Inflammatory macrophage treated with lipopolysaccharide for 1 hour (primary cell): ENCODE measurements around the gene UNC13D.

ENCODE experiments used
- DNase-seq, 2 donors: peaks; one replicate each; pipeline ENCODE4 v3.0.0-alpha.2; 2020 to 2022

The UNC13D gene

DNA sequence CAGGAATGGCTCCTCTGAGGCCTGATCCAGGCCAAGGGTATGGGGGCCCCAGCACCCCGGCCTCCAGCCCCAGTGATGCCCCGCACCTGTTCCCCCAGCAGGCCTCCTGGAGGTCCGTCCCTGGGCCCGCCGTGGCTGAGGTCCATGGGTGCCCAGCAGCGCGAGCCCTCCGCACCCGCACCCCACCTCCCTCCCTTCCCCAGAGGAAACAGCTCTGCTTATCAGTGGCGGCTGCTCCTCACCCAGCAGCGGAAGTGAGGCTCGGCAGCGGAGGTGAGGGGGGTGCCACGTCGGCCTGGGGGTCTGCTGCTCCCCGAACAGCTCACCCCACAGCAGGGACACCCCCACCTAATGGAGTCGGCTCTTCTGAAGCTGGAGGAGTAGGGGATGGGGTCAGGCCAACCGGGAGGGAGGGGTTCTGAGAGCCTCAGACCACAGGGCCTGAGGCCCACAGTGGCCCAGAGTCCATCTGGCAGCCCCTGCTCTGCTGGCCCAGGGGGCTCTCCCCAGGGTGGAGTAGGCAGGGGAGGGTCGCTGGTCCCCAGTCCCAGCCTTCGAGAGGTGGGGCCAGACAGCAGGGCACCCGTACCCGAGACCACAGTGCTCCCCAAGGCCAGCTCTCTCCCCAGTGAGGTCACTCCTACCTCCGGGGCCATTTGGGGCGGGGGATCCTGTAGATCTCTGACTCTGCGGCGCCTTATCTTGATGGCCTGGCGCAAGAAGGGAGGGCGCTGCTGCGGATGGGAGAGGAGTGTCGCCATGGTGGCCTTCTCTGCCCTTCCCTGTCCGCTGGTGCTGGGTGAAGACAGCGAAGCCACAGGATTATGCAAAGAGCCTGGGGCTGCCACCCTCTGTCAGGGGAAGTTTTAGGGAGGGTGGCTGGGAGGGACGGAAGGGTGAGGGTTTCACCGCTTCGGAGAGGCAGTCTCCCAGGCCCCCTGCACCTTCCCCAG lies at the start of gene UNC13D:
Gene UNC13D, minus strand, starts transcription at position 828 of the 953 bp plus-strand sequence. Its CDS starts 67 bp downstream, at position 761.
- peak; percentile 78 to 80 for DNase-seq

DNA sequence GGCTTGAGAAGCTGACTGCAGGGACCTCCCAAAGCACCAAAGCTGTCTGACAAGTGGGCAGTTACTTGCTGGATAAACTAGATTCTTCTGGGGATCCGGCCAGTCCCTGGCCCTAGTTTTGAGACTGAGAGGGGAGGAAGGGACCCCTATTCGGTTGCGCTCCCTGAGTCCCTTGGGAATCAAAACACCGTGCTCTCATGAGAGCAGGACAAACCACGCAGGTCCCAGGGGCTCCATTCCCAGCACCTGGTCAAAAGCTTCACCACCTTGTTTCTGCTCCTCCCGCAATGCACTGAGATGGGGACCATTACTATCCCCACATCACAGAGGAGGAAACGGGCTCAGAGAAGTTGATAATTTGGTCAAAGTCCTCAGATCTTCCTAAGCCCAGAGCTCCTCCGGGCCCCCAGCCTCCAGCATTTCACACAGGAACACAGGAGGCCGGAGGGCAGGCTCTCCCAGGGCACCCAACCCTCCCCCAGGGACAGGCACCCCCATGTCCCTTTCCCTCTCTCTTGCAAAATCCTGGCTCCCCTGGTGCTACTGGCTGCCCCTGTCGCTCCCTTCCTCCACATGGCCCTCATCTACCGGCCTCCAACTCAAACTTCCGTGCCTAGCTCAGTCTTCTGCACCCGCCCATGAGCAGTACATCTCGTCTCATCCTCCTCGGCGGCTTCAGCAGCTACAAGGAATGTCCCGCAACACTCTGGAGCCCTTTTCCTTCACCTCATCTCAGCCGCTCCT lies 49.3 kb upstream of the UNC13D start:
- DNase-seq = no peak

DNA sequence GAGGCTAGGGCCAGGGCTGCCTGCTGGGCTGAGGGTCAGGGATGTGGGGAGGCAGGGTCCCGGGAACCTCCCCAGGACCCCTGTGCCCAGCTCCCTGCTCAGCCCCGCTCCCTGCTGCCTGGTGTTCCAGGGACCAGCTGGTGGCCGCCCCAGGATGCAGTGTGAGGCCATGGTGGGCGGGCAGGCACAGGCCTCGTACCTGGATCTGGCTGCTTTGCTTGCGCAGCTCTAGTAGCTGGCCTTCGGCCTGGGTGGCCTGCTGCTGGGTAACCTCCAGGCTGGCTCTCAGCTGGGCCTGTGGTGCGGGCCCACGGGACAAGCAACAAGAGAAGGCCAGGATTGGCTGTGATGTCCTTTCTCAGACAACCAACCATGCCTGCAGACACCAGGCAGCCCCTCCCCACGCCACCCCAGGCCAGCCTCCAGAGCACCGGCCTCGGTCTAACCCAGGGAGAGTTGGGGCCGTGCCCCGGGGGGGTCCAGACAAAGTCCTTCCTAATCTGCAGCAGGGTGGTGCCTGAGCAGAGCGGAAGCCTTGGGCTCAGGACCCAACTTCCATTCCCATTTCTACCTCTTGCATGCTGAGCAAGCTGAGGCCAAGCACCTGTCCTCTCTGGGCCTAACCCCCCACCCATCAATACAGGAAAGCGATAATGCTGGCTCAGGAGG lies 48.5 kb upstream of the UNC13D start:
- DNase-seq = no peak

DNA sequence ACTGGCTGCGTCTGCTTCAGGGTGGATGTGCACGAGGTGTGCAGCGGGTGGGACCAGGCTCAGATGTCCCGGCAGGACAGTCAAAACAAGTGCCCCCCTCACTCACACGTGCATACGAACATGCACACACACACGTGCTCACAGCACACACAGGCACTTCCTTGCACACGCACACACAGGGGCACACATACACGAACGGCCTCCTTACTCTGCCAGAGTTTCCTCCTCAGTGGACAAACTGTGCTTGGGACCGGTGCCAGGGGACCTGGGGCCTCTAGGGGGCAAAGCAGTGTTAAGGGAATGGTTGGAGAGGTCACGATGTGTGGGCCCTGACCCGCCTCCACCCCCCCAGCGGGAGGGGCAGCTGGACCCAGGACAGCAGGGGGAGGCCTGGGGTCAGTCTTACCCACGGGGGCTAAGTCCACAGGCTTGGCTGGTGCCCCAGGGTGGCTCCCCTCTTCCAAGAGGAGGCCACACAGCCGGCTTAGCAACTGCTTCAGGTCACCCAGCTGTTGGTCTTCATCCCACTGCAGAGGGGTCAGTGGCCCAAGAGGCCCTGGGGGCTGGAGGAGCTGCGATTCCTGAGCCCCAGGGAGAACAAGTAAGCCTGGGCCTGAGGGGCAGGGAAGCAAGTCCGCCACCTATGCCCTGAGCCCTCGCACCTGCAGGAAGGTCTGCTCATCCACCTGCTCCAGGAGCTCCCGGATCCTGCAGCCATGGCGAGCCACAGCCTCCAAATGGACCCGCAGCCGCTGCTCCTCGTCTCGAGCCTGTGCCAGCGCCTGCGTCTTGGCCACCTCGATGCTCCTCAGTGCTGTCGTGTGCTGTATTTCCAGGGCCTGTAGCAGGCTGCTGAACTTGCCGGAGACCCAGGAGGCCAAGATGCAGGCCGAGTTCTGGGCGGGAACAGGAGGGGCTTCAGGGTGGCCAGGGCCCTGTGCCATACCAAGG lies 47.7 kb upstream of the UNC13D start:
- no peak for DNase-seq

DNA sequence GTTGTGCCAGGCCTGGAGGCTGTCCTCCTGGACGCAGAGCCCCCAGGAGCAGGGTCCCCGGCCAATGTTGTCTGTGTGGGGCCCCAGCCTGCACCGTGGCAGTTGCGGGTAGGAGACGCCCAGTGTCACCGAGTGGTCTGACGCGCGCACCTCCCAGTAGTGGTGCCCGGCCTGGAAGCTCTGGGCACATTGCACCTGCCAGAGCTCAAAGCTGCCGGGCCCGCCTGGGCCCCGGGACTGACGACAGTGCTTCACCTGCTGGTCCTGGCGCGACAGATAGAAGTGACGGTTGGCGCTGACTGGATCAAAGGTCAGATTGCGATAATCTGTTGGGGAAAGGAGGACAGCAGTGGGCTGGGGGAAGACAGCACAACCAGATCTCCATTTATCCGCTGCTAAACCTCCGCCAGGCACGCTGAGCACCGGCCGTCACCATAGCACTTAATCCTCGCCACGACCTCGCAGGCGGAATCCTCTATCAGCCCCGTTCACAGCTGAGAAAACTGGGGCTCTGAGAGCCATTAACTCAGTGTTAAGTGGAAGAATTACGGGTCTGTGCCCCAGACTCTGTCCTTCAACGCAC lies 46.9 kb upstream of the UNC13D start:
- DNase-seq = no peak

DNA sequence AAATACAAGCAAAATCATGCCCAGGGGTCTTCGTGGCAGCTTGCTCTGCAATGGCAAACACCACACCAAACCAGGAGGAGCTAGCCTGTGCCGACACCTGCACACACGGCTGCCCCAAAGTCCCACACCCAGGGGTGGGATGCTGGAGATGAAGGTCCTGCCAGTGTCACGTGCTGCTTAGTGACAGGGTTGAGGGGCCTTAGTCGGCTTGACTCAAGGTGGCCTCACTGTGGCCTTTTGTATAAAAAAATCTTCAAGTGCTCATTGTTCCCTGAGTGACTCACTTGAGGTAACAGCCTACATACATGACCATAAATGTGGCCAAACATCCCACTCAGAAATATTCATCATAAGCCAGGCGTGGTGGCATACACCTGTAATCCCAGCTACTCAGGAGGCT lies 45.2 kb upstream of the UNC13D start:
- no peak for DNase-seq

DNA sequence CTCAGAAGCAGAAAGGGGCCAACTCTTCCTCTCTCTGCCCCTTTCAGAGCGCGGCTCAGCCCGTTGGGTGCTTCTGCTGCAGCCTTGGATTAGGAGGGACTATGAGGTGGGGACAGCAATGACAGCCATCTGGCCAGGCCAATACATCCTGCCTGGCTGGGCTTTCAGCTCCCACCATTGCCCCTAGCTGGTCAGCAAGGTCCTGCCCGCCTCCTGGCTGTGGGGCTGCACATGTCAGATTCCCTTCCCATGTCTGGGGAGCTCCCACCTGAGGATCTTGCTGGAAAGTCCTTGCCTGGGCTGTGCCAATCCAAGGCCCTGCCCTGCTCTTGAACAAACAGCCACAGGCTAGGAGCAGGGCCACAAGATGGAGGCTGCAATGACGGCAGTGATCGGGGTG lies 44.3 kb upstream of the UNC13D start:
- DNase-seq = no peak

DNA sequence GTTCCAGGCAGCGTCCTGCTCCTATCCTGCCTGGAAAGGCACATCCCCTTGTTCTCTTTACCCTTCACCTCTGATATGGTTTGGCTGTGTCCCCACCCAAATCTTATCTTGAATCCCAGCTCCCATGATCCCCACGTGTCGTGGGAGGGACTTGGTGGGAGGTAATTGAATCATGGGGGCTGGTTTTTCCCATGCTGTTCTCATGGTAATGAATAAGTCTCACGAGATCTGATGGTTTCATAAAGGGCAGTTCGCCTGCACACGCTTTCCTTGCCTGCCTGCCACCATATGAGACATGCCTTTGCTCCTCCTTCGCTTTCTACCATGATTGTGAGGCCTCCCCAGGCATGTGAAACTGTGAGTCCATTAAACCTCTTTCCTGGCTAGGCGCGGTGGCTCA lies 41.7 kb upstream of the UNC13D start:
- peak in 1 of 2 donors; percentile 29 for DNase-seq

DNA sequence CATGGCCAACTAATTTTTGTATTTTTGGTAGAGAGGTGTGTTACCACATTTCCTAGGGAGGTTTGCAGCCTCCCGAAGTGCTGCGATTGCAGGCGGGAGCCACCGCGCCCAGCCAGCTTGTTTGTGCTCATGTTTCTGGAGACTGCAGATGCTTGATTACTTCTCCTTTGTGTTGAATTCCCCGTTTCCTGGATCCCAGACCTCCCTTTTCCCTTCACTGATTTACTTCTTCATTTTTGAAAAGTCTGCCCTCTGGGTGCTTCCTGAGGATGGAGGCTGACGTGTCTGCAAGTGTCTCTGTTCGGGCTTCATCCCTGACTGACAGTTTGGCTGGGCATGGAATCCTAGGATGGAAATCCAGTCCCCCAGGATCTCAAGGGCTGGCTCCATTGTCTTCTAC lies 41.2 kb upstream of the UNC13D start:
- DNase-seq = peak in 1 of 2 donors; percentile 33

DNA sequence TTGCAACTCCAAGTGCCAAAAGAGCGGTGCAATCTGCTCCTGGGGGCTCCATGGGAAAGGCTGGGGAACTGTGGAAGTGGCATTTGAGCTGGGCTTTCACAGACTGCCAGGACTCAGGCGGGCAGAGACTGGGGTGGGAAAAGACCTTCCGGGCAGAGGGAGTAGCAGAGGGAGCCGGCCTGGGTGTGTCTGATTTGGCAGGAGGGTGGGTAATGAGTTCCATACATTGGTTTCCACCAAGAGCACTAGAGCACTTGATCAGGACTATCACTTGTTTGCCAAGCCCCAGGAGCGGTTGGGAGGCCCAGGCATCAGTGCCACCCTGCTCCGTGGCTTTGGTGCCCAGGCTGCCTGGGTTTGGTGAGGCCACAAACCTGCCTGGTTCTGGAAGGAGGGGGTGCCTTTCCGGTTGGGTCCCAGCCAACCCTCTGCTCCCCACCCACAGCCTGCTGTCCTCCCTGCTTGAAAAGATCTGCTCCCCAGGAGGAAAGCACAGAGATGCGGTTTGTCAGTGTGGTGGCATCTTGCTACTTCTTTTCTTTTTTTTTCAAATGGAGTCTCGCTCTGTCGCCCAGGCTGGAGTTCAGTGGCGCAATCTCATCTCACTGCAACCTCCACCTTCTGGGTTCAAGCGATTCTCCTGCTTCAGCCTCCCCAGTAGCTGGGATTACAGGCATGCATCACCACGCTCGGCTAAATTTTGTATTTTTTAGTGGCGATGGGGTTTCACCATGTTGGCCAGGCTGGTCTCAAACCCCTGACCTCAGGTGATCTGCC lies 37.7 kb upstream of the UNC13D start:
- no peak for DNase-seq

DNA sequence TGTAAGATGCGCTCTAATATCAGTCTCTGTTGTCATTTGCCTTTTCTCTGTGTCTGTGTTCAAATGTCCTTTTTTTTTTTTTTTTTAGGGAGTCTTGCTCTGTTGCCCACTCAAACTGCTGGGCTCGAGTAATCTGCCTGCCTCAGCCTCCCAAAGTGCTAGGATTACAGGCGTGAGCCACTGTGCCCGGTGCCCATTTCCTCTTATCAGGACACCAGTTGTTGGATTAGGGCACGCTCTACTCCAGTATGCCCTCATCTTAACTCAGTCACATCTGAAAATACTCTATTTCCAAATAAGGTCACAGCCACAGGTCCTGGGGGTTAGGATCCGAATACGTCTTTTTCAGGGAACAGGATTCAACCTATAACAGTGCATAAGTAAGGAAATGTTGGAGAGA lies 36.1 kb upstream of the UNC13D start:
- DNase-seq = no peak

DNA sequence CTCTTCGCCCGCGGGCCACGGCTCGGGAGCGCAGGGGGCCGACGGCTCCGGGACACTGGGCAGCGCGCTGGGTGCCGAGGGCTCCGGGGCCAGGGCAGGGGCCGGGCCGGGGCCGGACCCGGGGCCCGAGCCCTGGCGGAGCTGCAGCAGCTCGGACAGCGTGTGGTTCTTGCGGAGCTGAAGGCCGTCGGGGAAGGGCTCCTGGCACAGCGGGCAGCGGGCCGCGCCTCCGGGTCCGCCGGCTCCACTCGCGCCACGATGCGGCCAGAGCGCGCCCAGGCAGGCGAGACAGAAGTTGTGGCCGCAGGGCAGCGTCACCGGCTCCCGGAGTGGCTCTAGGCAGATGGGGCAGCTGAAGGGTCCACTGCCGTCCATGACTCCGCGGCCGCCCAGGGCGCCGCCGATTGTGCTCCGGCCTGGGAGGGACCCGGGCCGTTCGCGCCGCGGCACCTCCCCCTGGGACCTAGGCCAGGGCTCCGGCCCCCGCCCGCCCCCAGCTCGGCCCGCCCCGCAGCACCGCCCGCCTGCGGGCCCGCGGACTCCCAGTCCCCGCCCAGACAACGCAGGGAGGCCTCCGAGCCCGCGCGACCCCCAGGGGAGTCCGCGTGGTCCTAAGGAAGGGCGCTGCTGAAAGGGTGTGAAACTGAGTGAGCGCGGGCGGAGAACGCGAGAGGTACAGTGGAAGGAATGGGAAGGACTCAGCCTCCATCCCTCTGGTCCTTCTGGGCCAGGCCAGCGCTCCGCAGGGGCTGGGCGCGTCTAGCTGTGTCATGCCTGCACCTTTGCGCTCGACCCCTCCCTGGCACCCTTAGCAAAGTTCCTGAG lies 34.2 kb upstream of the UNC13D start, which contains the start of gene TRIM47:
Gene TRIM47, minus strand, starts transcription at position 408 of the 825 bp plus-strand sequence. Its CDS starts 33 bp downstream, at position 375.
- peak; percentile 32 to 51 for DNase-seq

DNA sequence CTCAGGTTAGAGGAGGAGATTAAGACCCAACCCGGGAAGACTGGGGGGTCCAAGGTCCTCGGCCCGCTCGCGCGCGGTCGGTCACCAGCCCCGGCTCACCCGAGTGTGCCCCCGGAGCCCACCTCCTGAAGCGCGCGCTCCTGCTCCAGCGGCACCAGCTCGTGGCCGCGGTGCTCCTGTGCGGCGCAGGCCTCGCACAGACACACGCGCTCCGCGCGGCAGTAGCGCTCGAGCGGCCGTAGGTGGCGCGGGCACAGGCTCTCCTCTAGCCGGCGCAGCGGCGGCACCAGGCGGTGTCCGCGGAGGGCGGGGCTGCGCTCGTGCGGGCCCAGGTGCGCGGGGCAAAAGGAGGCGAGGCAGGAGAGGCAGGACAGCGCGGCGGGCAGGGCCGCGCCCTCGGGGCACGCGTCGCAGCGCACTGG lies 33.6 kb upstream of the UNC13D start:
- peak; percentile 39 to 59 for DNase-seq

DNA sequence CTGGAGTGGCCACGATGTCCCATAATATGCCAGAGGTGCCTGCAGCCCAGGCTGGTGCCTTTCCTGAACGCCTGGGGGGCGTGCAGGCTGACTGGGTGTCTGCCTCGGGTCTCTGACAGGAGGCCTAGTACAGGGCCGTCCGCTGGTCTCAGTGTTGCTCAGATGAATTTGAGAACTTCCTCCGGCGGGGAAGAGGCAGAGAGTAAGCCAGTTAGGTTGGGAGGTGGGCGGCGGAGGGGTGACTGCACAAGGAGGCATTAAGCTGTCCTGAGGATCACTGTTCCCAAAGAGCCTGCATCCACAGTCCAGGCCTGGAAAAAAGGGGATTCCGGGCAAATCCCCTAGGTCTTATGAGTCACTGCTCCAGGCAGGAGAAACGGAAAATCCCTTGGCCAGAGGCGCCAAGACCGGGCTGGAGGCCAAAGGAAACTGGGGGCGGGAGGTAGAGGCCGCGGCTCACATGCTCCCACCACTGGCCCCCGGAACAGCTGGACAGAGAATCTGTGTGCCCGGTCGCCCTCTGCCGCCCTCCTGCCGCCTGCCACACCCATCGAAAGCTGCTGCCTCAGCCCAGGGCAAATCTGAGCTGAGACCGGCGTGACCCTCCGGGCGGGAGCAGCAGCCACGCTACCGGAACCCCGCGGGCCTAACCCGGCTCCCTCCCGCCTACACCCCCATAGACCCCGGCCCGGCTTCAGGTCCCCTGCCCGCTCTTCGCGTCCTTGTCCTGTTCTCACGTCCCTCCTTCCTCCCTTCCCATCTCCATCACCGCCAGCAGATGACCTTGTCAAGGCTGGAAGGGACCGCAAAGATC lies 32.9 kb upstream of the UNC13D start:
- DNase-seq = peak; percentile 77 to 91

DNA sequence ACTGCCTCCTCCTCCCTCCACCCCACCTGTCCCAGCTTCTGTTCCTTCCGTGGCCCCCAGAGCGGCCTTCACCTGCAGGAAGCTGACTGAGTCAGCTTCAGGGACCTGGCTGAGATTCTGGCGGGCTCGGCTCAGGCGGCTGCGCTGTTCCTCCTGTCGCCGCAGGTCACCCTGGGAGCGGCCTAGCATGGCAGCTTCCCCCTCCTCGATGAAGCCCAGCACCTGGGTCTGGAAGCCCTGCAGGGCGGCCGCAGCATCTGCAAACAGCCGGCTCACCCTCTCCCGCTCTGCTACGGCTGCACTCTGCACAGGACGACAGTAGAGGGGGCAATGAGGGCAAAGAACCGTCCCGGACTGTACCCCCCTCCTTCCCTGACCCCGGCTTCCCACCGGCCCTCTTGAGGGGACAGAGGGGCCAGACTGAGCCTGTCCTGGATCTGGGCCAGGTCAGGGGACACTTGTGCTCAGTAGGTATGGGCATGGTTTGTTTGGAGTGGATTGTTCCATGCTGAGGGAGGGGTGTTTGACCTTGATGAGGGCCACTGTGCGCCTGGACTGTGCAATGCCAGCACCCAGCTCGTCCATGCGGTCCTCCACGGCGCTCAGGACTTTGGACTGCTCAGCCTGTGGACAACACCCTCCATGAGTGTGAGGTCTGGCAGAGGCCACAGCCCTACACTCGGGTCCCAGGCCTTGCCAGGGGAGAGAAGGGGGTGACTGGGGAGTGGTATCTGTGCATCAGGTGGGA lies 32.2 kb upstream of the UNC13D start:
- no peak for DNase-seq

DNA sequence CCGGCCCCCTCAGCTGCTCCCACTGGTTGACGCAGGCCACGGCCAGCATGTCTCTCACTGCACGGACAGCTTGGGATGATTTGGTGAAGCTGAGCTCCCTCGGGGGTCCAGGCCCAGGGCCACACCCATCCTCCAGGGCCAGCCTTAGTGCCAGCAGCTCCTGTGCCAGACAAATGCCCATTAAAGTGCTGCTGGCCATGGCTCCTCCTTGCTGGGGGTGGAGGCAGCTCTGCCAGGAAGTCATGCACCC lies 31.7 kb upstream of the UNC13D start:
- no peak for DNase-seq

DNA sequence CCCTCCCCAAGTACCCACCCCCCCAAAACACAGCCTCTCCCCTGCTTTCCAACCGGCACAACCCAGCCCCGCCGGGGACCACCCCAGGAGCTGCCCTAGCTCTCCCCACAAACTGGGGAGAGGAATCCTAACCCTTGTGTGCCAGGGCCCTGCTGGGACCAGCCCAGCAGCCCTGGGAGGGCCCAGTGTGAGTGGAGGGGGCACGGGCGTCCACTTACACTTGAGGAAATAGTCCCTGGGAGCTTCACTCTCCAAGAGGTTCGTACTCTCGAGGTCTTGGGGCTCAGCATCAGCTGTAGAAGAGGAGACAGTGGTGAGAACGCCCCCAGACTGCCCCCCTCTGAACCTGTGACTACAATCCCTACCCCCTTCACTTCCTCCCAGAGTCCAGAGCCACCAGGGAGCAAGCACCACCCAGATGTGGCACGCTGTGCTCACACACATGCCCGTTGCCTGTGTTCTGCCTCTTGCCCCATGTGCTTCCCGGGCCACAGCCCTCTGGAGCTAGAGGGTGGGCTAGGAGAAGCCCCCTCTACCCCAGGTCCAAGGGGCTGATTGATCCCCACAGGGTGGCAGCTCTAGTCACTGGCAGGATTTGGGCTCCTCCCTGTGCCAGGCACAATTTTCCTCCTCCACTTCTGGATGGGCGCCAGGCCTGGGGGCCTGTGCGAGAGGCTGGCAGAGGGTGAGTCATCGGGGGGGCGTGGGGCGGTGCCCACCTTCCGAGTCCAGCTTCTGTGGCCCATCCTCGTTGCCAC lies 31.2 kb upstream of the UNC13D start:
- DNase-seq = no peak
